Epidermal melanocyte (primary cell): ENCODE data around the gene SLC25A4.
"Not testable (repeated sequence)": the region's sequence is repeated elsewhere in the genome, so short reads cannot be mapped to it uniquely, and the experiment has no call there.

Experiments
- DNase-seq: peaks from one replicate; pipeline ENCODE4 v3.0.0; 2011; ENCODE audit warnings: low spot score; ENCODE audit not compliant: insufficient read length

SLC25A4 gene

GRCh38 chr4:185171373-185172071 is 28.5 kb downstream of the SLC25A4 start:
- DNase-seq: no peak

- DNase-seq: no peak
Measured at GRCh38 chr4:185179488-185179887, 36.4 kb downstream of the SLC25A4 start.

GRCh38 chr4:185182239-185182638 is 39.2 kb downstream of the SLC25A4 start:
- DNase-seq: no peak

DNA sequence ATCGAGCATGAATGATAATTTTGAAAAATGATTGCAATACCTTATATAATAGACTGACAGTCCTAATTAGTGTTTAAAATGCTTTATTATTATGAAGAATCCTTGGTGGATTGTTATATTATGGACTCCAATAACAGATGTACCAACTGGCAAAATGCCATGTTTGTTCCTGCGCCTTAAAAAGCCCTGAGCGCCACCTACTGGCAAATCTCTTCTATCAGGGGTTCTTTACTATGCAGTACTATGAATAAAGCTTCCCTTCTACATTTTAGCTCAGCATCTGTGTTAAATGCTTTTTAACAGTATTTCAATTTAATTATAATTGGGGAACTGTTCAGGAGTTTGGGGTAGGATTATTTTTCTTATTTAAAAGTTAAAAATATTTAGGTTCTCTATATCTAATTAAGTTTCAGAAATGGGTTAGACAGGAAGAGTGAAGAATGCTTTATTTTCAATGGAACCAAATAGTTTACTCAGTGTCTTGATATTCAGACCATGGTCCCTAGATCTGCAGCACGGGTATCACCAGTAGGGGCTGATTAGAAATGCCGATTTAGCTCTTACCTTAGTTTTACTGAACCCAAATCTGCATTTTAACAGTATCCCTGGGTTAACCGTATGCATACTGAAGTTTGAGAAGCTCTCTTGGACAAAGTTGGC is 40.7 kb downstream of the SLC25A4 start:
- peak; percentile 56 for DNase-seq

DNA sequence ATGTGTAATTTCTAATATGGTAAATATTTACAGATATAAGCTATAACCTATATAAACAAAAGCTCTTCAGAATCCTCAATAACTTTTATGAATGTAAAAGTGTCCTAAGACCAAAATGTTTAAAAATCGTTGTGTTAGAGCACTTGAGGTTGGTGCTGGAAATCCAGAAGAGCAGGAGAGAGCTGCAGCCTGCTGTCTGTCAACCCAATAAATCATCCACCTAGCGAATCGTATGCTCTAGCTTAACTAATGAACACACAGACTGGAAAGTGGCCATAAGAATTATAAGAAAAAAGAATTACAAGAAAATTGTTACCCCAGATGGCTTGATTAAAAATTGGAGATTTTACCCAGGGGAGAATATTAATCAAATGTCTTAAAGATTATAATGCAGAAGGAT is 43.7 kb downstream of the SLC25A4 start:
- DNase-seq: no peak

- DNase-seq: no peak
Measured at GRCh38 chr4:185189606-185190305, 46.7 kb downstream of the SLC25A4 start.

DNA sequence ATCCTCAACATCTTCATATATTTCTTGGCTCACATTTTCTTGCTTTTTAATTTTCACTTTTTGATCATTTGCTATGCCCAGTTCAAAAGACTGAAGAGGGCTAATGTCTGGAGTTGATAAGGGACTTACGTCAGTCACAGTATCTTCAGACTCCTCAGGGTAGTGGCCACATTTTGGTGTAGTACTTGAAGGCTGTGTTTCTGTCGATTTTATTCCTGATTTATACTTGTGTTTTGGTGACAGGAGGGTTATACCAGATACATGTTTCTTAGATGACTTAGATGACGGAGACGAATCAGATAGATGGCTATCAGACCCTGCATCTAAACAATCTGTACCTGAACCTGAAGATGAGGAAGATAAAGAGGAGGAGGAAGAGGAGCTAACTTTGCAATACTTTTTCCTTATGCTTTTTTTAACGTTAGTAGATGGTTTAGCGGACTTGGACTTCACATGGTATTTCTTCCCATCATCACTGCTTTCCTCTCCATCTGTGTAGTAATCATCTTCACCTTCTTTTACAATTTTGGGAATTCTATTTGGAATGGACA is 47.3 kb downstream of the SLC25A4 start:
- no peak for DNase-seq

DNA sequence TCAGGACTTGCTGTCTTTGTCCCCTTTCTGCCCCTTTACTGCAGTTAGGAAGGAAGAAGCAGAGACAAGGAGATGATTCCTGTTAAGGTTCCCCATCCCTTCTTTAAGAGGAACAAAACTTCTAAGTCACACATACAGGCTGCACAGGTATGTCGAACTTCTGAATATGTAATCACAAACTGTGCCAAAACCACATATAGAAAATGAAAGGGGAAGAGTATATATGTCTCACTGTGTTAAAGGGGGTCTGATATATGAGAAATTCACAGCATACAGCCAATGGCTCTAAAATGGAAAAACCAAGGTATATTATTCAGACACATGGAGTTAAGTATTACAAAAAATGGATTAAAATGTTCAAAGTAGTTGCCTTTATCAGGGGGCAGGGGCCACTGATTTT is 49.0 kb downstream of the SLC25A4 start:
- DNase-seq: no peak

GRCh38 chr4:185194924-185195888 is 52.1 kb downstream of the SLC25A4 start:
- no peak for DNase-seq

DNA sequence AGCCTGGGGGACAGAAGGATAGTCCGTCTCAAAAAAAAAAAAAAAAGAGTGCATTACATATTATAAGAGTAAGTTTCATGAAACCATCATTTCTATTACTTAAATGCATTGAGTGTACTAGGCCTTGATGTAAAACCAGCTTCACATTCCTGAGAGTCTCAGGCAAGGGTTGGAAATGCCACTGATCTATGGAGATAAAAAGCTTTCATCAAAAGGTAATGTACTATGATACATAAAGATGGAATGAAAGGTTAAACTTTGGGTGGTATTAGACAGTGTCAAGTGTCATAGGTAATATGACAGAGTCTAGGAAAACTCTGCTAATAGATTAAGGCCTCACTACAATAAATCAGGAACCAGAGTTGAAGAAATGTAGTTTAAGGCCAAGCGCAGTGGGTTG is 53.4 kb downstream of the SLC25A4 start:
- DNase-seq: no peak

DNA sequence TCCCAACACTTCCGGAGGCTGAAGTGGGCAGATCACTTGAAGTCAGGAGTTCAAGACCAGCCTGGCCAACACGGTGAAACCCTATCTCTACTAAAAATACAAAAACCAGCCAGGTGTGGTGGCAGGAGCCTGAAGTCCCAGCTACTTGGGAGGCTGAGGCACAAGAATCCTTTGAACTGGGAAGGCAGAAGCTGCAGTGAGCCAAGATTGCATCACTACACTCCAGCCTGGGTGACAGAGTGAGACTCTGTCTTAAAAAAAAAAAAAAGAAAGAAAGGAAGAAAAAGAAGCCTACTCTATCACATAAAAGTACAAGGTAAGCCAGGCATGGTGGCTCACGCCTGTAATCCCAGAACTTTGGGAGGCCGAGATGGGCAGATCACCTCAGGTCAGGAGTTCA is 55.1 kb downstream of the SLC25A4 start:
- not testable (repeated sequence) for DNase-seq
